Activated T-cell treated with anti-CD3 and anti-CD28 coated beads for 4 hours (primary cell): Measurements from ENCODE around the gene SLC2A10.
"Not testable (repeated sequence)": the region's sequence is repeated elsewhere in the genome, so short reads cannot be mapped to it uniquely, and the experiment has no call there.

Experiments
- DNase-seq: peaks from one replicate; pipeline ENCODE4 v3.0.0-alpha.2; 2020

Gene SLC2A10

DNA sequence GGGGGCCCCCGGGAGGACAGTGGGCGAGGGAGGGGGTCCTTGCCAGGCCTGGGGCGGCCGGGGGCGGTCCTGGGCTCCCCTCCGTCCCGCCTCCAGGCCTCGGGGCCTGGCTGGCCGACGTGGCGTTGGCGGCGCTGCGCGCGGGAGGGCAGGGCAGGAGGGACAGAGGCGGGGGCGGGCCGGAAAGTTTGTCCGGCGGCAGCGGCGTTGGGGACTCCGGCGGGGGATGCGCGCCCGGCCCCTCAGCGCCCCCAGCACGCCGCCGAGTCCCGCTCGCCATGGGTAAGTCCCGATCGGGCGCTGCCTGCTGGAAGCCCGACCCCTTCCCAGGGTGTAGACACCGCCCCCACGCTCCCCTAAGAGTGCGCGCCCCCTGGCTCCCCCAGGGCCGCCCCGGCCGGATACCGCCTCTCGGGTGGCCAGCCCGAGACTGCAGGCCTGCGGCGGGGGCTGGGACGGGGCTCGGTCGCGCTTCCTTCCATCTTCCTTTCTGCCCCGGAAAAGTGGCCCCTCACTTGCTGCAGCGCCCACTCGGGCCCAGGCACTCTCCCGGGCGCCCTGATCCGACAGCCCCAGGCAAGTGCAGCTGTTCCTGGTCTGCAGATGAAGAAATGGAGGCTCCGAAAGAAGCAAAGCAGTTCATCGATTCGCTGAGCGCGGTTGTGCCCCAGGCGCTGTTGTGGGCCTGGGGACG is at the start of gene SLC2A10:
TSS of gene SLC2A10 (plus strand) at position 191 of the 694 bp plus-strand sequence. CDS start at position 279, 88 bp downstream.
- no peak for DNase-seq

DNA sequence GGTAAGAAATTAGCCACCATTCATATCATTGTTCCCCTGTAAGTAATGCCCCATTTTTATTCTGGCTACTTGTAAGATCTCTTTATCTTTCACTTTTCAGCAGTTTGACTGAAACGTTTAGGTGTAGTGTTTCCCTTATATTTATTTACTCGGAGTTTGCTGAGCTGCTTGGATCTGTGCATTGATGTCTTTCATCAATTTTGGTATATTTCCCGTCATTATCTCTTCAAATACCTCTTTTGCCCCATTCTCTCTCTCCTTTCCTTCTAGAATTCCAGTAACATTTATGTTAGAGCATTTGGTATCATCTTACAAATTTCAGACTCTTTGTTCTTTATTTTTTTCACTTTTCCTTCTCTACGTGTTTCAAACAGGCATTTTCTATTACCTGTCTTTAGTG is 49.0 kb upstream of the SLC2A10 start:
- no peak for DNase-seq

DNA sequence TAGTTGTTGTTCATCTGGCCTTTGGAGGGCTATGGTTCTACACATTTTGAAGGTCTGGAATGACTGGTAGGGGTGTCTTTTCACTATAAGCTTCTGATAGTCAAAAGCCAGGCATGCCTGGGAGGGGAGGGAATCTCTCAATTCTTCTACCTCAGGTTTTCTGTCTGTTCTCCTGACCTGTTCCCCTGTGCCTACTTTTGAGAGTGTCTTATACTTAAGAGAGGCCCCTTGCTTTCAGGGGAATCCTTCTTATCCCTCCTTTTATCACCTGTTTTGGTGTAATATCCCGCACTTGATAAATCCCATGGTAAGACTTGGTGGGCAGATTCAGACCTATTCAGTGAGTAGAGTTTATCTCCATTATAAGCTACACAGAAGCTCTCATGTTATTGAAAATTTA is 47.8 kb upstream of the SLC2A10 start:
- DNase-seq = no peak

DNA sequence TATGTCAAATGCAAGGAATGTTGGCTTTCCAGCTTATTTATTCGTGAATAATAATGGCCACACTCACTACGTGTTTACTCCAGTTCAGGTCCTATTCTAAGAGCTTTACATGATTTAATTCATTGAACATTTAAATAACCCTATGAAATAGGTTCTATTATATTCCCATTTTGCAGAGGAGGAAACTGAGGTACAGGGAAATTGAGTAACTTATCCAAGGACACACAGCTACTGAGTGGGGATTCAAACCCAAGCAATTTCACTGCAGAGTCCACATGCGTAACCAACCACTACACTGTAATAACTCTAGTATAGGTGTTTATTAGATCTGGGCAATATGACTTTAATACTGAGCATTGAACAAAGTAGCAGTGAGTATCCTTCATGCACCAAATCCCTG is 45.9 kb upstream of the SLC2A10 start:
- DNase-seq = no peak

DNA sequence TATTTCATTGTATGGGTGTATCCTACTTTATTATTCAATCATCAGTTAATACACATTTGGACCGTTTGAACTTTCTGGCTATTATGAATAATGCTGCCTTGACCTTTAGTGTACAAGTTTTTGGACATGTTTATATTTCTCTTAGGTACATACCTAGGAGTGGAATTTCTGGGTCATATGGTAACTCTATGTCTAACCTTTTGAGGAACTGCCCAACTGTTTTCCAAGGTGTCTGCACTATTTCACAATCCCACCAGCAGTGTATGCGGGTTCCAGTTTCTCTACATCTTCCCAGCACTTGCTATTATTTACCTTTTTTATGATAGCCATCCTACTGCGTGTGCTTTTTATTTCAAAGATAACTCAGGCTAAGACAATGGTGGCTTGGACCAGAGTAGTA is 43.8 kb upstream of the SLC2A10 start:
- DNase-seq = no peak

DNA sequence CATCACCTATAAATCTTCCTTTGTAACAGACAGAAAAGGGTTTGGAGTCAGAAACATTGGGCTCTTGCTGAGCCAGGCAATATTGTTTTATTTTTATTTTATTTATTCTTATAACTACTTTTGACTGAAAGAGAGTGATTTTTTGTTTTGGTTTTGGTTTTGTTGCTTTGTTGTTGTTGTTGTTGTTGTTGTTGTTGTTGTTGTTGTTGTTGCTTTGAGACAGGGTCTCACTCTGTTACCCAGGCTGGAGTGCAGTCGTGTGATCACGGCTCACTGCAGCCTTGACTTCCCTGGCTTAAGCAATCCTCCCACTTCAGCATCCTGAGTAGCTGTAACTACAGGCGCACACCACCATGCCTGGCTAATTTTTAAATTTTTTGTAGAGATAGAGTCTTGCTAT is 43.1 kb upstream of the SLC2A10 start:
- no peak for DNase-seq

DNA sequence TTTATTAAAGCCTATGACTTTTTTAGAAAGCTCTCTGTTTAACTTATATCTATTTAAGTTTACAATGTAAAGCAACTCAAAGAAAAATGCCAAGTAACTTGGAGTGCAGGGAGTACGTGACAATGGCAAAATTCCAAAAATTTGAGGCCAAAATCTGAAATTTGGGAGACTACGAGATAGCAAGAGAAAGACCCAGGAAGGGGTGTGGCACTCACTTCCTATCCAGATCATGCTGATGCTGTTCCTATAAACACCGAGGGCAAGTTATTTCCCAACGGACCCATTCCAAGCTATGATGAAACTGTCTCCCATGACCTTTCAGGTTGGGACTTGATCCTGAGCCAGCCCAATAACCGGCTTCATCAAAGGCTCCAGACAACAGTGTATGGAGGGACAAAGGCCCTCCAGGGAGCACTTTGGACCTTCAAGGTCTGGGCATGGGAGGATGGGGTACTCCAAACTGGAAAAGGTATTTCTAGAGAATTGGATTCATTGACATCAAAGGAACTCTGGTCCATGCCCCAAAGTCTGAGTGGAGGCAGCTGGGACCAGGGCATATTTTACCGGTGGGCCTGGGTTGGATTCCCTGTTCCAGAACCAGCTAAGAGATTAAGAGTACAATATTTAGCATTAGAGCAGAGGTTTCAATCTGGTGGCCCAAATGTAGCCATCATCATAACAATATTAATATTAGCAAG is 42.5 kb upstream of the SLC2A10 start:
- DNase-seq = no peak

DNA sequence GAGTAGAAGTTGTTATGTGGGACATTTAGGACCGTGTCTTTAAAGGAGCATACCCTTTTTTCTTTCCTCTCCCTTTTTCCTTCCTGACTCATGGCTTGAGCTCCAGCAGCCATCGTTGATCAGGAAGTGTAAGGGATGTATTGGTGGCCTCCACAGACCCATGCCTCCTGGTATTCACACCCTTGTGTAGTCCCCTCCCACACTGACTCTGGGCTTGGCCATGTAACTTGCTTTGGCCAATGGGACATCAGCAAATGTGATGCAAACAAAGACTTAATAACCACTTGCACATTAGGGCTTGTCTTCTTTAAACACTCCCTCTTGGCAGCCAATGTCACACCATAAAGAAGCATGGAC is 39.2 kb upstream of the SLC2A10 start:
- no peak for DNase-seq

DNA sequence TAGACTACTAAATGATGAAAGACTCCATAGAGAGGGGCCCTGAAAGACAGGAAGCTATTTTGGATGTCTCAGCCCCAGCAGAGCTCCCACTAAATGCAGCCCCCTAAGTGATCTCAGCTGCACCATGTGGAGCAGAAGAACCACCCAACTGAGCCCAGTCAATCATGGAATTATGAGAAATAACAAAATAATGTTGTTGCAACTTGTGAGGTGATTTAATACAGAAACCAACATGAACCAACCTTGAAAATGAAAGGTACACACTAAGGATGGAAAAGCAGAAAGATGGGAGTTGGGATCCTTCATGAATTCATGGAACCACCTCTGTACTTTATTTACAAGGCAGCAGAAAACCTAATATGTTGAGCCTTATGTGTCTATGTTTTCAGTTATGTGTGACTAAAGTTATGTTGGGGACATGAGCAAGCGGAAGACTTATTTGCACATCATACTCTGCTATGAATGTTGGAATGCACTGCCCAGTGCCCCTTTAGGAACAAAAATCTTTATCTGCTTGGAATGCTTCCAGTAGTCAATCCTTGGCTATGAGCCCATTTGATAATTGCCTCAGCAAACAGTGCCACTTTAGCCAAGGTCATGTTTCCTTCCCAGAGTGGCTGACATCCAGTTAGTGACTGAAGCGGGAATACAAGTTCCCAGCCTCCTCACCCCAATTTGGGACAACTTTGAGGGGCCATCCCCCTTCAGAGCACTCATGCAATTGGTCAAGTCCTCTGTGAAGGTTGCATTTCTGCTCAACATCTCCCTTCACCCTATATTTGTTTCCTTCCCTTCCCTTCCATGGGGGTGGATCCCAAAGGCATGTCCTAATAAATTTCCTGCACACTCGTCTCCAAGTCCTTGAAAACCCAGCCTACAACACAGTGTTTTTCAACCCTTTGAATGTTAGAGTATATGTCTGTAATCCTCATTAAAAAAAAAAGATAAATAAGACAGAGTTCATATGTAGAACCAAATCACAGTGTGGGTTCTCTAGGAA is 38.6 kb upstream of the SLC2A10 start:
- DNase-seq = no peak

DNA sequence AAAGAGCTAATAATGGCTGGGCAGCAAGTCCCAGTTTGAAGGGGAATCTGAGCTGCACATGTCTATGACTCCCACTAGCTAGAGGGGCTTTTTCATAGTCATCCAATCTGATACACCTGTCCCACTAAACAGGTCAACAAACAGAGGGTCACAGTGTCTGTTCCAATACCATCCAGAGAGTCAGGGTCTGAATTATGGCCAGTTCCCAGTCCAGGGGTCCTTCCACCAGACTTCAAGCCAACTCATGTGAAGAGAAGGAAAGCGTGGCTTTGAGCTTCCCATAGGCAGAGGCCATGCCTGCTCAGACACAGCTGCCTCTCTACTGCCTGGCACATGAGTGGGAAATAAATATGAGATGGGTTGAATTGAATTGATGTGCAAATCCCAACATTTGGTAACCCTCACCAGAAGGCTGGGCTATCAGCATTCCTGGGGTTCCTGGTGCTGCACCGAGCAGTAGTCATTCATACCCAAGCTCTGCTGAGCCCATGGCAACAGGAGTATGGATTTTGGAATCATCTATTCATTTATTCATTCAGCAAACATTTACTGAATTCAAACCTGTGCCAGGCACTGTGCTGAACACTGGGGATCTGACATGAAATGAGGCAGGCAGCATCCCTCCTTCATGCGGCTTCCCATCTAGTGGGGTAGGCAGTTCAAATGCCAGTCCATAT is 37.4 kb upstream of the SLC2A10 start:
- no peak for DNase-seq

DNA sequence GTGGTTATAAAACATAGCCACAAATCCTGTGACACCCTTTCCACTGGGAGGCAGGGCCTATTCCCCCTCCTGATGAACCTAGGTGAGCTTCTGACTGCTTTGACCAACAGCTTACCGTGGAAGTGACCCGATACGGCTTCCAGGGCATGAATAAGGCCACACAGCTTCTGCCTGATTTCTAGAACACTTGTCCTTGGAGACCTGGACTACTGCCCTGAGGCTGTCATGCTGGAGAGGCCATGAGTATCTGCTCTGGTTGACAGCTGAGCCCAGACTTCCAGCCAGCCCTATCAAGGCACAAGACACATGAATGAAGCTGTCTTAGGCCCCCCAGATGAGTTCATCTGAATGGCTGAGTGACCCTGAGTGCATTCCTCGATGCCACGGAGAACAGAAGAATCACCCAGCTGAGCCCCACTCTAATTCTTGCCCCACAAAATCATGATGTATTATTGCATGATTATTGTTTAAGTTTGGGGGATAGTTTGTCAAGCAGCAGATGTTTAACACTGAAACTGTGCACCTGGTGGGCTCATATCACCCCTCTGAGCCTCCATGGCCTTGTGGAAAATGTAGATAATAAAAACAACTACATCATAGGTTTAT is 36.8 kb upstream of the SLC2A10 start:
- DNase-seq = no peak

DNA sequence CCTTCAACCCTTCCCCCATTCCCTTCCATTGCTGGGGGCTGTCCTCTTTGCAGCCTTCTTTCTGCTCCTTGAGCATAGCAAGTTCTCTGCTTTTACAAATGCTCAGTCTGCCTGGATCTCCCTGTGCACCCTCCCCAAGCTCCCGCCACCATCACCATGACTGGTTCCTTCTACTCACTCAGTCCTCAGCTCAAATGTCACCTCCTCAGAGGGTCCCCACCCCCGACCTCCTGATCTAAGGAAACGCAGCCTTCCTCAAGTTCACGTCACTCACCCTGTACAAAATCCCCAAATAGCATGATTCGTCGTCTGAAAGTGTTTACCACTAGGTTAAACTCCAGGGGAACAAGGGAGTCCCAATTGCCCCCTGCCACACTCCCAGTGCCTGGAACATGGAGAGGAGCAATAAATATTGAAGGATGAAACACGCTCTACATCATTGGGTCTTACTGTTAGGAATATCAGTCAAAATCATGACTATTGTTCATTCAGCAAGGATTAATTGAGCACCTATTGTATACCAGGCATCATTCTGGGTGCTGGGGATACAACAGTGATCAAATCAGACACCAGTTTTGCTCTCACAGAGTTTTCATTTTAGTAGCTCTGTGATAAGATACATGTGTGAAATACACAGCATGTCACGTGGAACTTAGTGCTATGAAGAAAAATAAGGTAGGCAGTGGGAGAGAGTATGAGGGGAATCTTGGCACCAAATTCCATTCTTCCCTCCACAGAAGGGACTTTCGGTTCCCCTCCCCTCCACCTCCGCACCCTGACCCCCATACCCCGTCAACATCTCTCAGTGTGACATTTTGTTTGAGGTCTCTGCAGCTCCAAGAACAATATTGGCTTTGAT is 35.8 kb upstream of the SLC2A10 start:
- no peak for DNase-seq

DNA sequence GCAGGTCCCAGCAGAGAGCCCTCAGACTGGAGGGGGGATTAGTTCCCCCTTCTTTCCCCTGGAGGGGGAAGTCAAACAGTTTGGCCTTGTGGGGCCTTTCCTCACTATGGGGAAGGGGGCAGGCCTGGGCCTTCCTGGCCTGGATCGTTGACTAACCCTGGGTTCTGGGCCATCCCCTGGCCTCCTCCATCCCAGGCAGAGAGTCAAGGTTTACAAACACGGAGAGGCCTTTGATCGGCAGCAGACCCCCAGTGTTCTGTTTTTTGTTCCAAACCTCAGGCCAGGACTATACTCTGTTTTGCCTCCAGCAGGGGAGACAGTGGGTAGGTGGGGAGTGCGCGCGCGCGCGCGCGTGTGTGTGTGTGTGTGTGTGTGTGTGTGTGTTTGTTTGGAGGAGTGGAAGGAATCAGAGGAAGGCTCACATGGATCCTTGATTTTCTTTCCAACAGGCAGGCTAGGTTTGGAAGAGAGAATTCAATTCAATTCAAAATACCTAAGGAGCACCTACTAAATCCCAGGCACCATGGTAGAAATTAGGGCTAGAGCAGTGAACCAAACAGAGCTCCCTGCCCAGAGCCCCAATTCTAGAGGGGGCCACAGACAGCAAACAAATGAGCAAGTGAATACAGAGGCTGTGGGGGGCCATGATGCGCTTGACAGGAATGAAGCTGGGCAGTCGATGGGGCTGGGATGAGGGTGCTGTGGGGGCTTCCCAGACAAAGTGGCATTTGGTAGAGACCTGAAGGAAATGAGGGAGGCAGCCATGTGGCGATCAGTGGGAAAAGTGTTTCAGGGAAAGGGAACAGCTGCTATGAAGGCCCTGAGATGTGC is 35.0 kb upstream of the SLC2A10 start:
- DNase-seq = no peak

DNA sequence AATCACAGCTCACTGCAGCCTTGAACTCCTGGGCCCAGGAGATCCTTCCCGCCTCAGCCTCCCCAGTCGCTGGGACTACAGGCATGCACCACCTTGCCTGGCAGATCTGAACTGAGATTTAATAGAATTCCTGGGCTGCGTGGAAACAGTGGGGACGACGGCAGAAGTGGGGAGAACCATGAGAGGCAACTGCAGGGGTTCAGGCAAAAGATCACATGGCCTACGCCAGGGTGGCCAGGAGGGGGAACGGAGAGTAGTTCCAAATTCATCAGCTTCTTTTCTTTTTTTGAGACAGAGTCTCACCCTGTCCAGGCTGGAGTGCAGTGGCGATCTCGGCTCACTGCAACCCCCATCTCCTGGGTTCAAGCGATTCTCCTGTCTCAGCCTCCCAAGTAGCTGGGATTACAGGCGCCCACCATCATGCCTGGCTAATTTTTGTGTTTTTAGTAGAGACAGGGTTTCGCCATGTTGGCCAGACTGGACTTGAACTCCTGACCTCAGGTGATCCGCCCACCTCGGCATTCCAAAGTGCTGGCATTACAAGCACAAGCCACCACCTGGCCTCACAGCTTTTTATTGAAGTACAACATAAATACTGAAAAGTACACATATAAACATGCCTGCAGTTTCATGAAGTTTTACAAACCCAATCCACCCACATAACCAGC is 32.7 kb upstream of the SLC2A10 start:
- not testable (repeated sequence) for DNase-seq

DNA sequence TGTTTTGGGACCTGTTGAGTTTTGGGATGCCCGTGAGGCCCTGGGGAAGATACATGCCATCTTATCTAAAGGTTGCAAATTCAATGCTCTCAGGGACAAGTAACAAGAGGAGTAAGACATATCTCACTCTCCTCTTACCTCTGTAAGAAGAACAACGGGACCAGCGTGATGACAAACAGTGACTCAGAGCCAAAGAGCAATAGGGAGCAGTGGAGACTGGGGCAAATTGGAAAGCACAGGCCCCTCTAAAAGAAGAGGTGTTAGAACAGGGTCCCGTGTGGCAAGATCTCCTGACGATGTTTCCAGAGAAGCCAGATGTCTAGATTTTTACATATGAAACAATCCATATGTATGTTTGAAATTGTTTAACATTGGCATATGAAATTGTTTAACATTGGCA is 31.8 kb upstream of the SLC2A10 start:
- no peak for DNase-seq

DNA sequence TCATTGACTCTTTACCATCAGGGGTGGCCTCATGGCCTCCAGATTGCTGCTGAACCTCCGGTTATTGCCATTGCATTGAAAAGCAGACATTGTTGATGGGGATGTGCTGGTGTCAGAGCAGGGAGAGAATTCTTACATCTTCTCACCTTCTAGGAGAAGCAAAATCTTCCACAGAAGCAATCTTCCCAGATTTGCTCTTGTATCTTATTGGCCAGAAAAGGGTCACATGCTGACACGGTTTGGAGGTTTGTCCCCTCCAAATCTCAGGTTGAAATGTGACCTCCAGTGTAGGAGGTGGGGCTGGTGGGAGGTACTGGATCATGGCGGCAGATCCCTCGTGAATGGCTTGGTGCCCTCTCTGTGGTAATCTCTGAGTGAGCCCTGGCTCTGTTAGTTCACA is 30.9 kb upstream of the SLC2A10 start:
- DNase-seq = no peak

DNA sequence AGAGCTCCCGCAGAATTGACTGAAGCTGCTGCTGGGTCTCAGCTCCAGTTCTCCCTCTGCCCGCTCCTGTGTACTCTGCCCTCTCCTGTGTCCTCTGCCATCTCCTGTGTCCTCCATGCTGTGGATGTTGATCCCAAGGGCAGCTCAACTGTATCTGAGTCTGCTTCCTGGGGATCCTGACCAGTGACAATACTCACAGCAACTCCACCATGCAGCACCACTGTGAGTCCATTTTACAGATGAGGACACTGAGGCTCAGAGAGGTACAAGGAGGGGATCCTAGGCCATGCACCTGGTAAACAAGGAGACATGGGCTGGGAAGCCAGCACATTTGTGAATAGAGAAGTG is 28.8 kb upstream of the SLC2A10 start:
- DNase-seq = no peak

DNA sequence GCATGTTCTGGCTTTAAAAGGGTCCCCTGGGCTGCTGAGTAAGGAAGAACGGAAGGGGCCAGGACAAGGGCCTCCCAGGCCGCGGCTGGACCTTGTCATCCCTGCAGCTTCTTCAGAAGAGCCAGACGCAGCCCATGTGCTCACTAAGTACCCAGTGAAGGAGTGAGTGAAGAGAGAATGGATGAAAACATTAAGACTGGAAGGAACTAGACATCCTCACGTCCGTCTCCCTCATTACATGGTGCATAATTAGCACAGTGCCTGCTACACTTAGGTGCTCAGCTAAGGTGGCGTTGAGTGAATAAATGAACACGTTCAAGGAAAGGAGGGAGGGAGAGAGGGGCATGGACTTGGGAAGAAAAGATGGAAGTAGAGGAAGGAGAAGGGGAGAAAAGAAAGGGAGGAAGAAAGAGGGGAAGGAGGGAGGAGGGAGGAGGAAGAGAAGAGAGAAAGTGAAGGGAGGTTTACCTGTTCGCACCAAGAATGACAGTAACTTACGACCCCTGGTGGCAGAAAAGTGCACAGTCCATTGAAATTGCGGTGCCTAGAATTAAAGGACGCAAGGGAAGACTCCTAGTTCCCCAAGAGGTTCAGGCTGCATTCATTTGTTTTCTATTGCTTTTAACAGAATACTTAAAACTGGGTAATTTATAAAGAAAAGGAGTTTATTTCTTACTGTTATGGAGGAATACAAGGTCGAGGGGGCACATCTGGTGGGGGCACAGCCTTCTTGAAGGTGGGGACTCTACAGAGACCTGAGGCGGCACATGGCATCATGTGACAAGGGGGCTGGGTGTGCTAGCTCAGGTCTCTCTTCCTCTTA is 28.2 kb upstream of the SLC2A10 start:
- peak; percentile 69 for DNase-seq
